HG02981 (cell line): ENCODE data around the gene PRR19.

Experiments
- ATAC-seq: cut with Tn5 transposase; IDR thresholded peaks from one replicate; pipeline ENCODE4 v1.9.1; 2021; ENCODE audit warnings: mild to moderate bottlenecking, moderate library complexity; ENCODE audit not compliant: unreplicated experiment

Gene PRR19

GRCh38 chr19:42294471-42295137 is 7.3 kb upstream of the PRR19 start:
- ATAC-seq: no peak

GRCh38 chr19:42295342-42295741 is 6.6 kb upstream of the PRR19 start:
- no peak for ATAC-seq

GRCh38 chr19:42295831-42296525 is 6.0 kb upstream of the PRR19 start:
- ATAC-seq: peak; percentile 42

DNA sequence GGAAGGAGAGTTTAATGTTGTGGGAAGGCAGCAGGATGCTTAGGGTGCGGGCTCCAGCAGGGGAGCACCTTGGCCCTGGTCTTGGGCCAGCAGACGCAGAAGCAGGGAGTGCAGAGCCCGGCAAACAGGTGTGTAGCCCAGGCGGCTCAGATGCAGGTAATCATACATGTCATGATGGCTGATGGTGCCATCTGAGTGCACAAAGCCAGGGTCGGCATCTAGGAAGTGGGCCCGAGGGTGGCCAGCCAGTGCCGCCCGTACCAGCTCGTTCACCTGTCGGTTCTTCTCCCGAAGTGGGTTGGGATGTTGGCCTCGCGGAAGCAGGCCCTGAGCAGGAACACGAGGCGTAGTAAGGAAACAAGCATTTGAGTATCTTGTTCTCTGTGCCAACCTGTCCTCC is 4.9 kb upstream of the PRR19 start:
- no peak for ATAC-seq

GRCh38 chr19:42303101-42303464 is 1.2 kb downstream of the PRR19 start:
- ATAC-seq: no peak

DNA sequence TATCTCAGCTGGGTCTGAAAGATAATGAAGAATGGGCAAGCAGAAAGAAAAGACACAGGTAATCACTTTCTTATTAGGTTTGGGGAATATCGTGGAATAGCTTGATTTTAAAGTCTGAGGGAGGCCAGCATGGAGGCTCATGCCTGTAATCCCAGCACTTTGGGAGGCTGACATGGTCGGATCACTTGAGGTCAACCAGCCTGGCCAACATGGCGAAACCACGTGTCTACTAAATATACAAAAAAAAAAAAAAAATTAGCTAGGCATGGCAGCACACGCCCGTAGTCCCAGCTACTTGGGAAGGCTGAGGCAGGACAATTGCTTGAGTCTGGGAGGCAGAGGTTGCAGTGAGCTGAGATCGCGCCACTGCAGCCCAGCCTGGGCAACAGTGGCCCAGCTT is 1.9 kb downstream of the PRR19 start:
- no peak for ATAC-seq

GRCh38 chr19:42306646-42307045 is 4.7 kb downstream of the PRR19 start:
- ATAC-seq: no peak

- ATAC-seq: no peak
Measured at GRCh38 chr19:42309686-42310085, 7.8 kb downstream of the PRR19 start.

GRCh38 chr19:42311657-42312056 is 9.7 kb downstream of the PRR19 start:
- ATAC-seq: no peak

DNA sequence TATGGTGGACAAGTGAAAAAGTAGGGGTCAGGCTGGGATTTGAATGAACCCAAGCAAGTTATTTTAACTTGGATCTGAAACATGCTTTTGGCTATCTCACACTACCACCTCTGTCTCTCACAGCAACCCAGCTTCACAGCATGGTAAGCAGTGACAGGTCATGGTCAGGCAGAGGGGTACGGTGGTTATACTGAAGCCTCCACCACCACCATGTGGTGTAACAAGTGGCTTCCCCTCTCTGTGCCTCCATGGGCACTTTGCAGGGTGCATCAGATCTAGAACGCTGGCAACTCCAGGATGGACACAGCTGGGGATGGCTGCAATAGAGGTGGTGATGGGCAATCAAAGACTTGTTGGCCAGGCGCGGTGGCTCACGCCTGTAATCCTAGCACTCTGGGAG is 10.4 kb downstream of the PRR19 start:
- ATAC-seq: no peak

- ATAC-seq: no peak
Measured at GRCh38 chr19:42313096-42313839, 11.3 kb downstream of the PRR19 start, which contains the start of gene TMEM145. Gene TMEM145, plus strand, starts transcription at chr19:42313309. Its CDS starts 68 bp downstream, at chr19:42313377.

DNA sequence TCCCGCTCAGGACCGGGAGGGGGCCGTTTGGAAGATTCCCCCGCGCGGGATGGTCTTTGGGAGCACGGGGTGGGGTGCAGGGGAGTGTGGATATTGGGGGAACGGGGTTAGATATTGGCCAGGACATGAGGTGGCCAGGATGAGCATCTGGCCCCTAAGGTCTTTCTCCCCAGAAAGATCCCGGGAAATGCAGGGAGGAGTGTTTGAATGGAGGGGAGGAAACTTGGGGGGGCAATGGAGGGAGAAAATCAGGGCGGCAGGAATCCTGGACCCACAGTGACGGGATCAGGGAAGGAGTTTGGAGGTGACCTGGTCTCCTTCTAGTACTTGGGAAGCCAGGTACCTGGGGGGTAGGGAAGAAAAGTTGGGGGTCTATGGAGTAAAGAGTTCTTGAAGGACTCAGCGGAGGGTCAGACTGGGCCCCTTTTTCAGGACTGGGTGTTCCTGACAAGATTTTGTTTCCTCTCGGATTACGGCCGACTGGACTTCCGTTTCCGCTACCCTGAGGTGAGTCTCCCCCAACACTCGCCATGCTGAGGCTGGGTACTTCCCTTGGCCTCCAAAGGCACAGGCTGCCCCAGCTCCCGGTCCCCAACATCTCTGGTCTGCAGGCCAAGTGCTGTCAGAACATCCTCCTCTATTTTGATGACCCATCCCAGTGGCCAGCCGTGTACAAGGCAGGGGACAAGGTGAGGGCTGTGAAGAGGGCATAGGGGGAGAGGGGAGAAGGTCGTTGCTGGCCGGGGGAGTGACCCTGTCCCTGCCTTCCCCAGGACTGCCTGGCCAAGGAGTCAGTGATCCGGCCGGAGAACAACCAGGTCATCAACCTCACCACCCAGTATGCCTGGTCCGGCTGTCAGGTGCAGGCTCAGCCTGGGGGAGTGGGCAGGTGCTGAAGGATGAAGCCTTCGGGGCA is 12.2 kb downstream of the PRR19 start:
- no peak for ATAC-seq

DNA sequence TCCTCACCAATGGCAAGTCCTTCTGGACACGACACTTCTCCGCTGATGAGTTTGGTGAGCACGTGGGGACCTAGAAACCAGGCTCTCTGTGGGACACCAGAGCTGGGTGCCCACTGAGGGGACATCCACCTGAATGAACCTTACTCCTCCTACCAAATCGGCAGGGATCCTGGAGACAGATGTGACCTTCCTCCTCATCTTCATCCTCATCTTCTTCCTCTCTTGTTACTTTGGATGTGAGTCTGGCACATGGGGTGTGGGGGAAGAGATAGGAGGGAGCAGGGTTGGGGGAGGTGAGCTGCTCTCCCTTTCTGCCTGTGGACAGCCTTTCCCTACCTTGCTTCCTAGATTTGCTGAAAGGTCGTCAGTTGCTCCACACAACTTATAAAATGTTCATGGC is 13.1 kb downstream of the PRR19 start:
- ATAC-seq: no peak

GRCh38 chr19:42316223-42317211 is 14.6 kb downstream of the PRR19 start:
- no peak for ATAC-seq

DNA sequence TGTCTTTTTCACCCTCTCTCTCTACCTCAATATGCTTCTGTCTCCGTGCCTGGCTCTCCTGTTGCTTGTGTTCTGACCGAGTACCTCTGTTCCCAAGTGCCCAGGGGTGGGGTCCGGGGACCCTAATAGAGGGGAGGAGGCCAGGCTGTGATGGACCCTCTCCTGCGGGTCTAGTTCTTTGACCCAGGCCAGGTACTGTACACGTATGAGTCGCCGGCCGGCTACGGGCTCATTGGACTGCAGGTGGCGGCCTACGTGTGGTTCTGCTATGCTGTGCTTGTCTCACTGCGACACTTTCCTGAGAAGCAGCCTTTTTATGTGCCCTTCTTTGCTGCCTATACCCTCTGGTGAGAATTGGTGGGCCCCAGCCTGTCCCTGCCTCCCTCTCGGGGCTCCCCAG is 15.6 kb downstream of the PRR19 start:
- ATAC-seq: no peak

DNA sequence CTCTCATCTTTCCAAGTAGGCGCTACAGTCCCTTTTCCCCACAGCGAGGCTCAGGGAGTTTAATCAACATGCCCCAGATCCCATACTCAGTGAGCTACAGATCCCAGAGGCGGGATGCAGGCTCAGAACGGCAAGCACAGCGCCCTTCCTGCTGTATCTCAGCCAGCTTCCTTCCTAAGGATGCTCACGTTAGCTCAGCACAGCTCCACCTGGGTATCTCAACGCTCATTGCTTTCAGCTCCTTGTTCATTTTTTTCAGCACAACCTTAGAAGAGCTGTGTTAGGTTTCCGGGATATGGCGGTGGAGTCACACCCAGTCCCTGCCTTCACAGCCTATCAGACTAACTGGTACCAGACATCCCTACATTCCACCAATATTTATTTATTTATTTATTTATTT is 20.4 kb downstream of the PRR19 start:
- no peak for ATAC-seq

- no peak for ATAC-seq
Measured at GRCh38 chr19:42323473-42323851, 21.5 kb downstream of the PRR19 start.

DNA sequence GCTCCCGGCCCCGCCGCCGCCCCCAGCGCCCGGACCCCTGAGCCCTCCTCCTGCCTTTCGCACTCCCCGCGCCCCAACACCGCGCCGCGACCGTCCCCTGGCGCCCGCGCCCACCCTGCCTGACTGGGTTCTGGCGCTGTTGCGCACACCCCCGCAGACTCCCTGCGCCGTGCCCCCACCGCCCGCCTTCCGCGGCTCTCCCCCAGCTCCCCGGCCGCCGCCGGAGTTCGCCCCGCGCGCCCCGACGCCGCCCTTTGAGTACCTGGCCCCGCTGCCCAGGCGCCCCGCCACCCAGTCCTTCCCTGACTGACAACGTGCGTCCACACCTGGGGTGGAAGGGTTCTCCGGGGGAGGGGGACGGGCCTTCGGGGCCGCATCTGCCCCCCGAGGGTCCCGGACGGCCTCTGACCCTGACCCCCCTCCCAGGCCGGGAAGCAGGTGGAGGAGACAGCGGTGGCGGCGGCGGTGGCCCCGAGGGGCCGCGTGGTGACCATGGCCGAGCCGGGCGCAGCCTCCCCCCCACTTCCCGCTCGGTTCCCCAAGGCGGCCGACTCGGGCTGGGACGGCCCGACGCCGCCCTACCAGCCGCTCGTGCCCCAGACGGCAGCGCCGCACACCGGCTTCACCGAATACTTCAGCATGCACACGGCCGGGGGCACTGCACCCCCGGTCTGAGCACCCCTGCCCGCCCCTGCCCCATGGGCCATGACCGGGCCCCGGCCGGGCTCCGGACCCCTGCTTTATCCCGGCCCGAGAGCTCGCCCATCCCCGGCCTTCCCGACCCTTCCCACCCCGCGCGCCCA is 22.1 kb downstream of the PRR19 start:
- no peak for ATAC-seq
